Activated gamma-delta T cell treated with Interleukin-2 at 50 U/mL for 16 hours (primary cell): ENCODE data around the gene GAR1.
"Not testable (repeated sequence)": the region's sequence is repeated elsewhere in the genome, so short reads cannot be mapped to it uniquely, and the experiment has no call there.

Source experiments
- DNase-seq: peaks from one replicate; pipeline ENCODE4 v3.0.0-alpha.2; 2020

Gene GAR1

DNA sequence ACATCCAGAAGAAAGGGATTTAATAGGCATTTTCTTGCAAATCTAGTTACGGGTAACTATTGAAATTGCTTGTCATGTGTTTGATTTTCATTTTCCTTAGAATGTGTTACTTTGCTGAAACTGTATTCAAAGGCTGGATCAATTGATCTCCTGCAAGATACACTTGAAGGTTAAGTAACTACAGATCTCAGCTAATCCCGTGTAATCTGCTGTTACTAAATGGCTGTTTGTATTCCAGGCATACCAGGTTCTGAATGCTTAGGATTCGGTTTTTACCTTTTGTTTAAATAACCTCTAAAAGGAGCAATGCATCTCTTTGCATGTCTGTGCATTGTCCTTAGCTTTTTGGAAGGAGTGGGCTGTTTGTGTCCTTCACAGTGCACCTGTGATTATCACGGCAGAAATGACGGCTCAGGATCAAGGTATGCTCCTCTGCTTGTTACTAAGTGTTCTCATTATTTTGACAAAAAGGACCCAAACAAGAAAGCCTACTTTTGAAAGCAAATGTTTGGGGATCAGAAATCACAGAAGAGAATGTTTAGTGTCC lies 32.4 kb downstream of the GAR1 start, which contains the start of gene LRIT3:
Gene LRIT3 (plus strand): TSS at position 212 of the 547 bp plus-strand sequence. CDS start 95 bp downstream, at position 307.
- DNase-seq: no peak

DNA sequence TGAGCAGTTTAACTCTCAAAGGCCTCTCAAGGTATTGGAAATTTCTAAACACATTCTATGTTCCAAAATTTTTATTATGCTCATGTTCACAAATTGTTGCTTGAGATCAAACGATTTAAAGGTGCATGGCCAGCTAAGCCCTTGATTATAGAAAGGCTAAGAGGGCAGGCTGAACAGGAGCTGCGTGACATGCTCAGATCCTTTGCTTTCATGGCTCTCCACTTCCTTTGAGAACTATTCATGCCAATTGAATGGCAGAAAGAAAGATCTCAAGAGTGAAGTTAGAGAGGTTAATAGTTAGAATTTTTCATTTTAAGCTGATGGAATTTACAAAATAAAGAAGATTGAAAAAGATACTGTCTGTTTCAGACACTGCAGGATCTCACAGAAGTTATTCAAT lies 32.9 kb downstream of the GAR1 start:
- no peak for DNase-seq

GRCh38 chr4:109850601-109851000 lies 35.0 kb downstream of the GAR1 start:
- DNase-seq: no peak

DNA sequence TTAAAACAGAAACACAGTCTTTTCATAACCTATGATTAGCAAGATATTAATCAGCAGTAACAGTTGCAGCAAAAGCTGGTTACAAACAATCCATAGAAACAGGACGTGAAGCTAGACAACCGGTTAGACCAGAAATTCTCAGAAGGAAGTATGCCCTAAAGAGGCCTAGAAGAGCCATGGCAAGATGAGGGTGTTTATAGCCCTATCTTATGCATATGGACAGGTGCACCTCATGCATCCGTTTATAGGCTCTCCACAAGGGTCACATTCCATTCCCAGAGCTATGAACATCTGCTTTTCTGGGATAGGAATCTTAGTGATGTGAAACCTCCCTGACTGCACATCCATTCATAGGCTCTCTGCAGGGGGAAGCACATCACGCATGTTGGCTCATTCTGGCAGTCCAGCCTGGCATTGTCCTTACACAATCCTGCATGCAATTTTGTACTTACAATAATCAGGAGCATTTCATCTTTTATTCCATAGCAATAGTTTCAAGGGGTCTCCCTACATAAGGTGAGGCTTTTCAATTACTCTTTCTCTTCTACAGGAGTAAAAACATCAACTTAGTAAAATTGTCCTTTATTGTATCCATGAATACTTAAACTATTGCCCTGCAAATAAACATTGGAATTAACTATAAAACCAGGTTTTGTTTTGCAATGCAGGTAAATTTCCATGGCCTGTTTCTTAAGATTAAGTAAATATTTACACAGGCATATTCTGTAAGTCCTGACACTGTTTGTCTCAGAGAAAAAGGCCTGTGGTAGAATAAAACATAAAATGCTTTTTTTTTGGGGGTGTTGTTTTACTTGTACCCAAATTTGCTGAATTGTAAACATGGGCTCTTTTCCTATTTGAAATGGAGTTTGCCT lies 44.1 kb downstream of the GAR1 start:
- DNase-seq: not testable (repeated sequence)

DNA sequence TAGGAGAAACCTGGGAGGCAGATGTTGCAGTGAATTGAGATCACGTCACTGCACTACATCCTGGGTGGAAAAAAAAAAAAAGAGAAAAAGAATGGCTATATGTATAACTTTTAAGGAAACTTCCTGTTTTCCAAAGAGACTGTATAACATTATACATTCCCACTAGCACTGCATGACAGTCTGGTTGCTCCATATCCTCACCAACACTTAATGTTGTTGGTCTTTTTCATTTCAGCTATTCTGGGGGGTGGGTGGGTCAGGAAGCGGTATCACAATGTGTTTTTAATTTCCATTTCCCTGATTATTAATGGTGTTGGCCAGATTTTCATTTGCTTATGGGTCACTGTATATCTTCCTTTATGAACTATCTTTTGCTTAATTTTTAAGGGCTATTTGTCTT lies 45.7 kb downstream of the GAR1 start:
- no peak for DNase-seq

DNA sequence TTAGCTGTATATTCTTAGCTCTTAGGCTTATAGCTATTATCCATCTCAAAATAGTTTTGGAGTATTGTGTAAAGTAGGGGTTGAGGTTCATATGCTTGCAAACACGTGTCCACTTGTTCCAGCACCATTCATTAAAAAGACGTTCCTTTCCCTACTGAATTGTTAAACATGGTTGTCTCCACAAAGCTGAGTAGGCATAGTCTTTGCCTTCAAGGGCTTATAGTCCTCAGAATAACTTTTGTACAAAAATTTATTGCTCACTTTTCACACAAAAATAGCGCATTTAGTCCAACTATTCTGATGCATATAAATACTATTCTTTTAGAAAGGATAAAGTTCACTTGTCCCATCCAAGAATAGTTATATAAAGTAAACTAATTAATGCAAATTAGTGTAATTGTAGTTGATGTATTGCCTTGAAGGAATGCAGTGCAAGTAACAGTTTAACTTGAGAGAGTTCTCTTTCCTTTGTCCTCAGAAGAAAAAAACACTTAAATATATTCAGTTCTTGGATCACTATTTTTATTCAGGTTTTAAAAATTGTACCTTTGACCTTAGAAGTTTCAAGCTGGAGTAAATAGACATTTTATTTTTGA lies 46.5 kb downstream of the GAR1 start:
- no peak for DNase-seq

DNA sequence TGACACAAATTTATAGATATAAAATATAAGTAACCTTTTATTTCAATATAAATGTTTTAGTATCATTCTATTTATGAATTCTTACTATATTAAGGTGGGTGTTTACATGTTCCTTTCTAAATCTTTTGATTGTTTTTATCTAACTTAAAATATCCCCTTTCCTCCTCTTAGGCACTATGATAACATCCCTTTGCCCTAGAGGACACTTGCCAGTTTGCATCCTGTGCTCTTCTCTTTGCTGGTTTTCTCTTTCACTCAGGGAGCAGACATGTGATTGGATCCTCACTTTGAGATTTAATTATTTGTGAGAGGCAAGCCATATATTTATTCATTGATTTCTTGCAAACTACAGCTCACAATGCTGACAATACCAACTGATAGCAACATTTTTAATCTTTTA lies 48.6 kb downstream of the GAR1 start:
- no peak for DNase-seq

DNA sequence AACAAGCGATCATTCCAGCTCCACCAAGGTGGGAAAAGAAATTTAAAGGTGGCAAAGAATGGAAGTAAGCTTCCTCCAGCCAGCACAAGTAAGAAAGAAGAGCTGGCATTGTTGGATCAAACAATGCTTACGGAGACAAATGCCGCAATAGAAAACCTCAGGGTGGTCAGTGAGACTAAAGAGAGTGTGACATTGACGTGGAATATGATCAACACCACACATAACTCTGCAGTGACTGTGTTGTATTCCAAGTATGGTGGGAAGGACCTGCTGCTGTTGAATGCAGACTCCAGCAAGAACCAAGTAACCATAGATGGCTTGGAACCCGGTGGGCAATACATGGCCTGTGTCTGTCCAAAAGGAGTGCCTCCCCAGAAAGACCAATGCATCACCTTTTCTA lies 54.5 kb downstream of the GAR1 start:
- DNase-seq: no peak

DNA sequence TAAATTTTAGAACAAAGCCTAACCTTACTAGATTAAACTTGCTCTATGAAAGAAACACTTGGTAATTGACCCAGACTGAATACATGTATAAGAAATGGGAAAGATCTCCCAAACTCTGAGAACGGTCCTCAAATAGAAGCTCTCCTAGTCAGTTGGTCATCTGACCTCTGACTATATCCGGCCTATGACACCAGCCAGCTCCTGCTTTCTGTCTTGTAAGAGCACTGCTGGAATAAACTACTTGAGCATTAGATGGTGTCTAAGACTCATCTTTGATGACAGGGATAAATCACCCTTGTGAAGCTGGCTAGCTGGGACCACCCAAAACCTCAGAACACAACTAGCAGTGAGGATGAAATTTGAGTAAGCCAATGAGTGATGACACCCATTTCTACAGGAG lies 56.5 kb downstream of the GAR1 start:
- no peak for DNase-seq

DNA sequence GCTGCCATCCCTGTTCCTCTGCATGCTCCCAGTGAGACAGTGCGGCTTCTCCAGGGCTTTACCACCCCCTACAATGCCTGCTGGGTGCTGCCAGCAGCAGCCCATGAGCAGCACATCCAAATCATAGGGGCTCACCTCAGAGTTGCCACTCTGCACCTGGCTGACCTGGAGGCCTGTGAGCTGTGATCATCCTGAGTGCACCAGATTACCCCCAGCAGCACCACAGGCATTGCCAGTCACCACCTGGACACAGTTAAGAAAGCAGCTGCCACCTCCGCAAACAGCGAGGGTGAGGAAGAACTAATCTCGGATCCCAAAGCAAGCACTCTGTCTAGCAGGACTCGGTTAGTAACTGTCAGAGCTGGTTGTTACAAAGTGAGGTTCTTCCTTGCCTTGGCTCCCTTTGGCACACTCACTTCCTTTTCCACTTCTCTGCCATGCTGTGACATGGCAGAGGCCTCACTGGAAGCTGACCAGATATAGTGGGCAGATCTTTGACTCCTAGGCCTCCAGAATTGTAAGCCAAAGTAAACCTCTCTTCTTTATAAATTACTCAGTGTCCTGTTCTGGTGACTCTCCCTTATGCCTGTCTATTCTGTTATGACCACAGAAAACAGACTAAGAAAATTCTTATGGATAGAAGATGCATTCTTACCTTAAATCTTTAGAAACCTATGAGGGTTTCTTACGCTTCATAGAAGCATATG lies 57.5 kb downstream of the GAR1 start:
- DNase-seq: no peak

- DNase-seq: no peak
Measured at GRCh38 chr4:109873791-109874514, 58.4 kb downstream of the GAR1 start.
